AG08395 (cell line): Measurements from ENCODE around the gene MCRIP1.

ENCODE experiments used
- DNase-seq: peaks from one replicate; pipeline ENCODE4 v3.0.0; 2012; ENCODE audit warnings: mixed read lengths, low spot score

The MCRIP1 gene

DNA sequence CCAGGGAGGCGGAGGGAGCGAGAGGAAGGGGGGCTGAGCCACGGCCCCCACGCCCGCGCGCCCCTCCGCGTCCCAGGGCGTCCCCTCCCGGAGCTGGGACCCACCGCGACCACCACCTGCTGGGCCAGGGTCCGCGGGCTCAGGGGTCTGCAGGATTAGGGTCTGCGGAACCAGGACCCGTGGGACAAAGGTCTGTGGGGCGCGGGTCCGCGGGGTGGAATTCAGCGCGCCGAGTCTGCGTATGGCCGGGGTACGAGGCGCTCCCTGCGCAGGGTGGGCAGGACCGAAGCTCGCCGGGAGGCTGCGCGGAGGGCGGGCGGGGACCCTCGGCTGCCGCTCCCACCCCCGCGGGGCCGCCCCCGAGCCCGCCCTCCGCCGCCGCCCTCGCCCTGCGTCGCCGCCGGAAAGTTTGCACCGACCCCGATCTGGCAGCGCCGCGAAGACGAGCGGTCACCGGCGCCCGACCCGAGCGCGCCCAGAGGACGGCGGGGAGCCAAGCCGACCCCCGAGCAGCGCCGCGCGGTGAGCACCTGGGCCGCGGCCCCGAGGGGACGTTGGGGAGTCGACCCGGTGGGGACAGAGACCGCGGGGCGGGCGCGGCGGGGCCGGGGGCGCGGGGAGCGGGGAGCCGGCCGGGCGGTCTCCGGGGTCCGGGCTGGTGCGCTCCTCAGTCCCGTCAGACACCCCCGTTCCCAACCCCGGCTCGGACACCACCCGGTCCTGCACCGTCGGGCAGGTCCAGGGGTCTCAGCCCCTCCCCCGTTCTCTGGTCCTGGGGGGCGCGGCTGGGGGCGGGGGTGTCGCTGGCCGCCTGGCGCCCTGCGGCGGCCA, 29.1 kb downstream of the MCRIP1 start, which contains the start of gene GCGR:
GCGR (plus strand) TSS at position 423 of the 831 bp plus-strand sequence. CDS start 4,869 bp downstream, outside the sequence.
- DNase-seq, result no peak

DNA sequence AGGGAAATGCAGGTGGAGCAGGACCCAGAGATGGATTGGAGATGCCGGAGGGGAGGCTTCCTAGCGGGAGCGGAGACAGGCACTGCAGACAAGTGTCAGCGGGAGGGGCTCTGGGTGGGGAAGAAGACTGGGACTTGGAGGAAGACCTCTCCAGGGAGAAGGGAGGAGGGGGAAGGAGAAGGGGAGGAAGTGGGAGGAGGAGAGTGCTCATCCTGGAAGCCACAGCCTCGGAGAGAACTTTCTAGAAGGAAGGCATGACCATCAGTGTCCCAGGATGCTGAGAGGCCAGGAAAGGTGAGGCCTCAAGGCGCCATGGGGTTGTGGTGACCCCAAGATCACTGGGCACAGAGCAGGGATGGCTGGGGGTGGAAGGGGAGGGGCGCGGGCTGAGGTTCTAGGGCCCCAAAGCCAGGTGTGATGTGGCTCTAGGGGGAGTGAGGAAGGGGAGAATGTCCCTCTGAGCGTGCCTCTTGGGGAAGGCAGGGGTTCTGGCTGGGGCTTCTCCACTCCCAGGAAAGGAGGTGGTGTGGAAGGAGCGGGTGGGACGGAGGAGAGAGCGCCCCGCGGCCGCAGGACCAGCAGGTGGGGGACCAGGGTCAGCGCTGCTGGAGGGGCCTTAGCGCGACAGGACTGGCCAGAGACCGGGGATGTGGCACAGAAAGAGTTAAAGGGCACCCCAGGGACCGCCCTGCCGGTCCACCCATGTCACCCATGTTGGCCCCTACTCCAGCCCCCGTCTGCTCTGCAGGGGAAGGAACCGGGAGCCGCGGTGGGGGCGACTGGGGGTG, 30.0 kb downstream of the MCRIP1 start:
- no peak for DNase-seq

DNA sequence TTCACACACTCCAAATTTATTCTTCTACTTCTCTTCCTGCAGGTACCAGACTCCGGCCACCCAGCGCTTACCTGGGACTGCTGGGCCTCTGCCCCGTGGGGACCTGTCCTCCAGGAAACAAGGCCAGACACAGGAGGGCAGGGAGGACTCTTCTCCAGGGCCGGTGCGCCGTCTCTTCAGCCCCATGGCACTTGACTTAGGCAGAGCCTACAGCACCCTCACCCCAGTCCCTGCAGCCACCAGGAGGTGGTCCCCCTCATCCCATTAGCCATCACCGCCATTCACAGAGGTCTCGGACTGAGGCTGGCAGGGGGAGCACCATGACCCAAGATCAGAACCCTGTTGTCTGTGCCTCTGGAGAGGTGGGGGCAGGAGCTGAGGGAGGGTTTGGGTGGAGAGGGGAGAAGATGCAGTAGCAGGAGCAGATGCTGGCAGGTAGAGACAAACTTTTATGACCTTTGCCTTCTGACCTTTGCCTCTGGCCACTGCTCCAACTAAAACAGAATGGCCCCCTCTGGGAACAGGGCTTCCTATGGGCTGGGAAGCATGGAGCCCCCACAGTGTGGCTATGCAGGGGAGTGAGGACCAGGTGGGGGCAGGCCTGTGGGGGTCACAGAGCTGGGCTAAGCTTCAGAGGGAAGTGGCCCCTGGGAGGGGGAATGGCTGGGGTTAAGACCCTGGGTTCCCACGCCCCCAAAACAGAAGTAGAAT, 30.9 kb downstream of the MCRIP1 start:
- no peak for DNase-seq

DNA sequence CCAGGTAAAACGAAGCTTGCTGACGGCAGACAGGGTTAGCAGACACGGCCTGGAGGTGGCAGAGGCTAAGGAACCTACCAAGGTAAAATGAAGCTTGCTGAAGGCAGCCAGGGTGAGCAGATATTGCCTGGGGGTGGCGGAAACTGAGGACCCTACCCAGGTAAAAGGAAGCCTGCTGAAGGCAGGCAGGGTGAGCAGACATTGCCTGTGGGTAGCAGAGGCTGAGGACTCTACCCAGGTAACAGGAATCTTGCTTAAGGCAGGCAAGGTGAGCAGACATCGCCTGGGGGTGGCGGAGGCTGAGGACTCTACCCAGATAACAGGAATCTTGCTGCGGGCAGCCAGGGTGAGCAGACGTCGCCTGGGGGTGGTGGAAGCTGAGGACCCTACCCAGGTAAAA, 31.8 kb downstream of the MCRIP1 start:
- no peak for DNase-seq

DNA sequence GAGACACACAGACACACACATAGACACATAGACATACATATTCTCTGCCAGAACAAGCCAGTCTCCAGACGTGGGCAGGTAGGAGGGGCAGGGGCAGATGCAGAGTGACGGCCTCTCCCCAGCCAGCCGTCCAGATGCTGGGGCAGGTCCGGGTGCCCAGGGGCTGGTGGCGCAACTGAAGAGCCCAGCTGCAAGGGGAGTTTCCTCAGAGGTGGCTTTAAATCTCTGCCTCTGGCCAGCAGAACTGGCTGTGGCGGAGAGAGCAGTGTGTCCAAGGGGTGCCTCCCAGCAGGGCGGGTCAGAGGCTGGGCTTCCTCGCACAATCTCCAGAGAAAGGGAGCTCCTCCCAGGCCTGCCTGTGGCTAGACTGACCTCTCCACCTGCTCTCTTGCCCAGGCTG, 38.6 kb downstream of the MCRIP1 start:
- DNase-seq, result peak; percentile 28

DNA sequence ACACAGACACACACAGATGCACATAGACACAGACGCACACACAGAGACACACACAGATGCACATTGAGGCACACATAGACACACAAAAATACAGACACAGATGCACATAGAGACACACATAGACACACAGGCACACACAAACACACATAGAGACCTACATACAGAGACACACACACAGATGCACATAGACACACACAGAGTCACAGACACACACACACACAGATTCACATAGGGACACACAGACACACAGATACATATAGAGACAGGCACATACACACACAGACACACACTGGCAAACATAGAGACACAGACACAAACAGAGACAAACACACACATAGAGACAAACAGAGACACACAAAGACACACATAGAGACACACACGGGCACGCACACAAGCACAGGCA, 39.0 kb downstream of the MCRIP1 start:
- DNase-seq, result no peak

DNA sequence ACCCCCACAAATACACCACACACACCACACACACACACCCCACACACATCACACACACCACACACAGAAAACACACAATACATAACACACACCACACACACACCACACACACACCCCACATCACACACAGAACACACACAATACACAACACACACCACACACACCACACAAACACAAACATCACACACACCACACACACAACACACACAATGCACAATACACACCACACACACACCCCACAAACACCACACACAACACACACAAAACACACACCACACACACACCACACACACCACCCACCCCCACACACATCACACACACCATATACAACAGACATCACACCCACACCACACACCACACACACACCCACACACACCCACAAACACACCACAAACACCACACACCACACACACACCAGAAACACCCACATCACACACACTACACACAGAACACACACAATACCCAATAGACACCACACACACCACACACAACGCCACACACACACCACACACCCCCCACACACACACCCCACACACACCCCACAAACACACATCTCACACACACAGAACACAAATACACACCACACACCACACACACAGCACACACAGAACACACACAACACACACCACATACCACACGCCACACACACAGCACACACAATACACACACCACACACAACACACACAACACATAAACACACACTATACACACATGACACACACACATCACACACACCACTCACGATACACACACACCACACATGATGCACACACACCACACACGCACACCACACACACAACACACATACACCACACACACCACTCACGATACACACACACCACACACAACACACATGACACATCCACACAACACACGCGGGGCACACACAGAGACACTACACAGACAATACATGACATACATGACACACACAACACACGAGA, 40.1 kb downstream of the MCRIP1 start:
- DNase-seq, result no peak
